ENCODE results near the gene DNM1.

Gene DNM1

GRCh38 chr9:128258326-128258725, 55.1 kb downstream of the DNM1 start:
- Histone ChIP-seq H3K27me3 (ENCODE audit: insufficient read depth, low read length) (no peaks in the 10 kb centered on the region), H3F3A (ENCODE audit: insufficient read depth, low read length) (no peaks in the 10 kb centered on the region), H3K36me3 (ENCODE audit: insufficient read depth, low read length) (peaks cover 24% of the 10 kb centered on the region; the same call in 1 of the 2 replicates), H3K4me3 (ENCODE audit: low read depth, low read length, poor library complexity, severe bottlenecking) (no peak overlapping the region), H4K20me1 (ENCODE audit: insufficient read depth, low read length) (no peaks in the 10 kb centered on the region), H3K4me2 (ENCODE audit: low read length) (no peak overlapping the region), H2AFZ (ENCODE audit: low read length) (no peak overlapping the region), H3K4me1 (ENCODE audit: insufficient read depth, low read length, severe bottlenecking) (peaks cover 2% of the 10 kb centered on the region), H3K79me2 (ENCODE audit: insufficient read depth, low read length) (no peaks in the 10 kb centered on the region), H3K9me2 (ENCODE audit: low read depth, low read length) (no peaks in the 10 kb centered on the region), H3K9me3 (ENCODE audit: low read length) (no peaks in the 10 kb centered on the region), H3K9ac (ENCODE audit: low read length) (no peak overlapping the region), H3K27ac (ENCODE audit: low read depth, low read length, poor library complexity, severe bottlenecking) (no peak overlapping the region)
- no peak for TF ChIP-seq EZH2 (IDR thresholded peaks at IDR 0.05; ENCODE audit: borderline replicate concordance, low read length)
- TF ChIP-seq, protein P1, sequence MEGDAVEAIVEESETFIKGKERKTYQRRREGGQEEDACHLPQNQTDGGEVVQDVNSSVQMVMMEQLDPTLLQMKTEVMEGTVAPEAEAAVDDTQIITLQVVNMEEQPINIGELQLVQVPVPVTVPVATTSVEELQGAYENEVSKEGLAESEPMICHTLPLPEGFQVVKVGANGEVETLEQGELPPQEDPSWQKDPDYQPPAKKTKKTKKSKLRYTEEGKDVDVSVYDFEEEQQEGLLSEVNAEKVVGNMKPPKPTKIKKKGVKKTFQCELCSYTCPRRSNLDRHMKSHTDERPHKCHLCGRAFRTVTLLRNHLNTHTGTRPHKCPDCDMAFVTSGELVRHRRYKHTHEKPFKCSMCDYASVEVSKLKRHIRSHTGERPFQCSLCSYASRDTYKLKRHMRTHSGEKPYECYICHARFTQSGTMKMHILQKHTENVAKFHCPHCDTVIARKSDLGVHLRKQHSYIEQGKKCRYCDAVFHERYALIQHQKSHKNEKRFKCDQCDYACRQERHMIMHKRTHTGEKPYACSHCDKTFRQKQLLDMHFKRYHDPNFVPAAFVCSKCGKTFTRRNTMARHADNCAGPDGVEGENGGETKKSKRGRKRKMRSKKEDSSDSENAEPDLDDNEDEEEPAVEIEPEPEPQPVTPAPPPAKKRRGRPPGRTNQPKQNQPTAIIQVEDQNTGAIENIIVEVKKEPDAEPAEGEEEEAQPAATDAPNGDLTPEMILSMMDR (IDR thresholded peaks at IDR 0.05; ENCODE audit: low read length) = no peak

DNA sequence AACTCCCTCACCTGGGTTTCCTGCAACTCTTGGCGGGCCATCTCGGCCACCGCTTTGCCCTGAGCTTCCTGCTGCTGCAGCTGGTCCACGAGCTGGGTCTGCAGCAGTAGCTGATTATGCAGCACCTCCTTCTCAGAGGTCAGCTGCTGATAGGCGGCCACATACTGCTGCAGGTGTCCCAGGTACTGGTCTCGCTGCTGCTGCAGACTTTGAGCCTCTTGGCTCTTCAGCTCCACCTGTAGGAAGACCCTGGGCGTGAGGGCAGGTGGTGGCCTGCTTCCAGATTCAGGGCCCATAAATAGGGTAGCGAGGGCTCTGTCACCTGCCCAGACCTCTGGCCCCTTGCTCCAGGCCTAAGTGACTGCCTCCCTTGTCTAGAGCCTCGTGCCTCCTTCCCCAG, 56.0 kb downstream of the DNM1 start:
- no peak overlapping the region for H2AFZ ChIP-seq (ENCODE audit: low read length)
- no peak overlapping the region for H3K4me3 ChIP-seq (ENCODE audit: low read depth, low read length, poor library complexity, severe bottlenecking)
- no peak overlapping the region for H3K4me2 ChIP-seq (ENCODE audit: low read length)
- H3K27ac ChIP-seq (ENCODE audit: low read depth, low read length, poor library complexity, severe bottlenecking) = no peak overlapping the region
- H3K79me2 ChIP-seq (ENCODE audit: insufficient read depth, low read length) = no peaks in the 10 kb centered on the region
- no peak for TF ChIP-seq EZH2 (IDR thresholded peaks at IDR 0.05; ENCODE audit: borderline replicate concordance, low read length)
- TF ChIP-seq, protein P1 (IDR thresholded peaks at IDR 0.05; ENCODE audit: low read length) = 0 out of 2 replicates have a peak, but pooled peaks have one; percentile 24
- no peak overlapping the region for H3K9ac ChIP-seq (ENCODE audit: low read length)
- no peaks in the 10 kb centered on the region for H3K9me3 ChIP-seq (ENCODE audit: low read length)
- no peaks in the 10 kb centered on the region for H3F3A ChIP-seq (ENCODE audit: insufficient read depth, low read length)
- H4K20me1 ChIP-seq (ENCODE audit: insufficient read depth, low read length) = no peaks in the 10 kb centered on the region
- H3K27me3 ChIP-seq (ENCODE audit: insufficient read depth, low read length) = no peaks in the 10 kb centered on the region
- H3K4me1 ChIP-seq (ENCODE audit: insufficient read depth, low read length, severe bottlenecking) = no peaks in the 10 kb centered on the region
- H3K36me3 ChIP-seq (ENCODE audit: insufficient read depth, low read length) = peaks cover 24% of the 10 kb centered on the region; the same call in 1 of the 2 replicates
- no peaks in the 10 kb centered on the region for H3K9me2 ChIP-seq (ENCODE audit: low read depth, low read length)

DNA sequence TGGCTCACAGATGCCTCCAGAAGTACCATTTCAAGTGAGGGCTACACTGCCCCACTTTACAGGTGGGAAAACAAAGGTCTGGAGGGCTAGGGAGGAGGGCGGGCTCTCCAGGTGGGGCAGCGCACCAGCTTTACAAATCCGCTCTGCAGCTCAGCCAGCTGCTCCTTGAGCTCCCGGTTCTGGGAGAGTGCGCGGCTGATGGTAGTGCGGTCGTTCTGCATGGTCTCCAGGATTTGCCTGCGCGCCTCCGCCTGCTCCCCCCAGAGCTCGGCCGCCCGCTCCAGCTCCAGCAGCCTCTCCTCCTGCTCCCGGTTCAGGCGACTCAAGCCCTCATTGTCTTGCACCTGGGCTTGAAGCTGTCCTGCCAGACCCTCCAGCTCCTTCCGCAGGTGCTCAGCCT, 57.2 kb downstream of the DNM1 start:
- no peaks in the 10 kb centered on the region for H3K9me2 ChIP-seq (ENCODE audit: low read depth, low read length)
- peaks cover 32% of the 10 kb centered on the region; the same call in 1 of the 2 replicates for H3K36me3 ChIP-seq (ENCODE audit: insufficient read depth, low read length)
- H3K4me2 ChIP-seq (ENCODE audit: low read length) = no peak overlapping the region
- no peak overlapping the region for H2AFZ ChIP-seq (ENCODE audit: low read length)
- H3K9me3 ChIP-seq (ENCODE audit: low read length) = no peaks in the 10 kb centered on the region
- H3K27me3 ChIP-seq (ENCODE audit: insufficient read depth, low read length) = no peaks in the 10 kb centered on the region
- H3K9ac ChIP-seq (ENCODE audit: low read length) = no peak overlapping the region
- H3K27ac ChIP-seq (ENCODE audit: low read depth, low read length, poor library complexity, severe bottlenecking) = no peak overlapping the region
- H3K4me1 ChIP-seq (ENCODE audit: insufficient read depth, low read length, severe bottlenecking) = no peaks in the 10 kb centered on the region
- no peaks in the 10 kb centered on the region for H3K79me2 ChIP-seq (ENCODE audit: insufficient read depth, low read length)
- H4K20me1 ChIP-seq (ENCODE audit: insufficient read depth, low read length) = no peaks in the 10 kb centered on the region
- TF ChIP-seq, protein P1 (IDR thresholded peaks at IDR 0.05; ENCODE audit: low read length) = no peak
- TF ChIP-seq EZH2 (IDR thresholded peaks at IDR 0.05; ENCODE audit: borderline replicate concordance, low read length) = no peak
- H3K4me3 ChIP-seq (ENCODE audit: low read depth, low read length, poor library complexity, severe bottlenecking) = no peak overlapping the region
- H3F3A ChIP-seq (ENCODE audit: insufficient read depth, low read length) = no peaks in the 10 kb centered on the region

Measured in OCI-LY1 (cell line).